HepG2 (cell line): ENCODE results near the gene MST1. TPM values are rescaled to one million over a fixed set of nuclear protein-coding genes. Genes with fewer than 3 reads are reported as not detected.

ENCODE experiments used
- ATAC-seq: fragments of 200-7000 bp; cut with Tn5 transposase; 3 replicates; pipeline ENCODE4 v1.9.1; 2020; ENCODE audit warnings: mild to moderate bottlenecking, moderate library complexity
- BruUV-seq: library from RNA; stranded (reverse); fragments of 400-500 nt; replicated peaks from 2 replicates; lab custom pipeline; 2021; lab: Mats Ljungman, UMichigan
- CTCF ChIA-PET: fragments of 300-600 bp; formaldehyde crosslinking; extraction: SDS; loops from one replicate; lab custom pipeline; 2021; ENCODE audit warnings: low total read pairs, inconsistent platforms, low intra/inter-chr PET ratio; lab: Yijun Ruan, JAX
- POLR2A ChIA-PET: fragments of 350-600 bp; sonication (Branson Sonifier 250); formaldehyde crosslinking; loops from one replicate; lab custom pipeline; 2020; ENCODE audit warnings: antibody characterized with exemption, inconsistent platforms; lab: Yijun Ruan, JAX
- DNase-seq: peaks from one replicate; pipeline ENCODE4 v3.0.0-alpha.2; 2015; ENCODE audit warnings: low spot score
- FAIRE-seq: peaks from 3 replicates; lab custom pipeline; 2011; peaks lifted over from hg19 to GRCh38; lab: Jason Lieb, UNC
- H2AFZ ChIP-seq: one replicate; pipeline ENCODE4 v1.6.1; 2011; ENCODE audit warnings: low read length, inconsistent platforms
- H3K27ac ChIP-seq: fragments of 300-600 bp; 3 replicates; pipeline ENCODE4 v1.8.0; 2011; ENCODE audit warnings: mixed run types, mild to moderate bottlenecking, mixed read lengths, low read length, inconsistent platforms; ENCODE audit not compliant: insufficient read depth; ENCODE audit errors: extremely low read length
- H3K27me3 ChIP-seq, 2 experiments: fragments of 200-600 bp in 1 of 2; 2 replicates in 1 of 2; 3 replicates in 1 of 2; pipeline versions ENCODE4 v1.6.0 to v1.8.0; 2011; ENCODE audit warnings: low read length in 2 of 2, mild to moderate bottlenecking in 2 of 2, moderate library complexity in 2 of 2, inconsistent platforms in 1 of 2; ENCODE audit not compliant: insufficient read depth in 2 of 2, control insufficient read depth in 1 of 2
- H3K36me3 ChIP-seq, 2 experiments: fragments of 200-600 bp in 1 of 2; replicated peaks in 1 of 2; 2 replicates in 1 of 2; 3 replicates in 1 of 2; pipeline versions ENCODE4 v1.5.1 to v1.8.0; 2011; ENCODE audit warnings: low read length in 2 of 2, inconsistent platforms in 1 of 2; ENCODE audit not compliant: insufficient read depth in 2 of 2, control insufficient read depth in 1 of 2
- H3K4me1 ChIP-seq: 2 replicates; pipeline ENCODE4 v1.5.1; 2012; ENCODE audit warnings: low read length, inconsistent platforms; ENCODE audit not compliant: insufficient read depth
- H3K4me2 ChIP-seq: 2 replicates; pipeline ENCODE4 v1.6.0; 2011; ENCODE audit warnings: low read depth, low read length, inconsistent platforms
- H3K4me3 ChIP-seq, 3 experiments: fragments of 200-600 bp in 1 of 3; sonication (generic), shearing (Covaris generic) in 1 of 3; replicated peaks in 1 of 3; 2 replicates each; pipeline ENCODE4 v1.5.1; 2011 to 2016; ENCODE audit warnings: low read length in 3 of 3, inconsistent platforms in 2 of 3, low read depth in 2 of 3, mild to moderate bottlenecking in 2 of 3, control low read depth in 1 of 3, mixed read lengths in 1 of 3; ENCODE audit not compliant: insufficient read depth in 1 of 3
- H3K79me2 ChIP-seq: one replicate; pipeline ENCODE4 v1.6.1; 2011; ENCODE audit warnings: low read length, inconsistent platforms; ENCODE audit not compliant: insufficient read depth
- H3K9ac ChIP-seq: 2 replicates; pipeline ENCODE4 v1.6.0; 2011; ENCODE audit warnings: mild to moderate bottlenecking, low read depth, low read length, inconsistent platforms; ENCODE audit not compliant: insufficient read depth
- H3K9me3 ChIP-seq: 2 replicates; pipeline ENCODE4 v1.5.1; 2012; ENCODE audit warnings: mild to moderate bottlenecking, low read length
- H4K20me1 ChIP-seq: 2 replicates; pipeline ENCODE4 v1.6.0; 2011; ENCODE audit warnings: inconsistent platforms, mild to moderate bottlenecking, low read length, moderate library complexity; ENCODE audit not compliant: insufficient read depth
- ZFX ChIP-seq: sonication (generic); formaldehyde crosslinking; IDR thresholded peaks from 2 replicates; pipeline ENCODE4 v1.4.0; 2020; ENCODE audit warnings: mild to moderate bottlenecking, low read depth, missing genetic modification reagents, moderate library complexity
- ZNF512 ChIP-seq: sonication (generic); formaldehyde crosslinking; IDR thresholded peaks from 2 replicates; pipeline ENCODE4 v1.4.0; 2020; ENCODE audit warnings: mild to moderate bottlenecking, missing genetic modification reagents
- ZNF646 ChIP-seq: sonication (generic); formaldehyde crosslinking; IDR thresholded peaks from 2 replicates; pipeline ENCODE4 v1.9.0; 2021; ENCODE audit warnings: mild to moderate bottlenecking, missing genetic modification reagents
- WGBS: methylation state at CpG from one replicate; pipeline ENCODE4 v1.1.6; 2017; ENCODE audit warnings: low lambda C conversion rate; 5-methylcytosine and 5-hydroxymethylcytosine counted together
- in situ Hi-C: cut with HindIII; loops from 2 replicates; pipeline ENCODE4 v1.10.0; 2017; ENCODE audit warnings: low pct_unique_long_range_greater_than_20kb; ENCODE audit not compliant: extremely low pct_ligation_motif_present
- intact Hi-C: fragments of 100-400 bp; cut with micrococcal nuclease; formaldehyde crosslinking; loops from one replicate; pipeline ENCODE4 v1.10.0; 2022; ENCODE audit not compliant: unreplicated experiment
- polyA plus RNA-seq, 8 experiments: library from polyadenylated mRNA; depleted of rRNA in 3 of 8; stranded (reverse) in 7 of 8; unstranded in 1 of 8; fragments of >200 nt; fragmentation: Illumina TruSeq in 4 of 8; extraction: Trizol in 4 of 8; gene quantifications; 2 replicates each; pipeline versions ENCODE4 v1.2.1 to v1.2.3, GENCODE V29; 2011 to 2016; ENCODE audit warnings: low read depth in 4 of 8, missing spikeins in 1 of 8, mixed read lengths in 1 of 8; ENCODE audit not compliant: insufficient read depth in 1 of 8
- total RNA-seq, 5 experiments: library from RNA; depleted of rRNA; stranded (reverse); fragments of >200 nt; fragmentation: Illumina TruSeq; extraction: Trizol; gene quantifications; 2 replicates each; pipeline ENCODE4 v1.2.3, GENCODE V29; 2016; ENCODE audit warnings: low read depth in 1 of 5

Gene MST1
- total and polyA plus RNA-seq, 2 of the 13 experiments (the other 11 are each of a cell fraction or from before 2014, with no cell fraction given) = 189 to 452 TPM

GRCh38 chr3:49670940-49671290 is 18.4 kb downstream of the MST1 start (continued):
- TF ChIP-seq ZNF646 (CRISPR knock-in tag) (0 out of 2 replicates have a peak, but pooled peaks have one; percentile 58), ZFX (CRISPR knock-in tag) (0 out of 2 replicates have a peak, but pooled peaks have one; percentile 13)
- TF ChIP-seq, all 625 proteins: peak for 14

- DNase-seq (no peak), FAIRE-seq (no peak), ATAC-seq (no peak)
- no peak overlapping the region for H2AFZ ChIP-seq
- H4K20me1 ChIP-seq = no peaks in the 10 kb centered on the region
- H3K27ac ChIP-seq = peak overlapping the region; percentile 45
- H3K36me3 ChIP-seq = no peaks in the 10 kb centered on the region
- H3K27me3 ChIP-seq = no peaks in the 10 kb centered on the region
- H3K9me3 ChIP-seq = no peaks in the 10 kb centered on the region
- BruUV-seq = no TSS peak
- 87% methylated on average over 3 of the region's 3 CpGs for WGBS
- intact Hi-C loops = loop anchor here (5.0 kb wide), 1 partner anchor 82 kb away; no protein-coding TSS in a partner anchor
- H3K79me2 ChIP-seq = no peaks in the 10 kb centered on the region
- H3K4me2 ChIP-seq = no peak overlapping the region
- no peak overlapping the region for H3K9ac ChIP-seq
- in situ Hi-C loops = no loop called here
- no peak for TF ChIP-seq ZNF512 (CRISPR knock-in tag)
- H3K4me1 ChIP-seq = peaks cover 89% of the 10 kb centered on the region
- POLR2A ChIA-PET = interaction anchor here (0.8 to 2.0 kb wide), 3 partner anchors 115 to 132 kb away, joined by 5 to 28 read pairs (median 5); partner anchors contain the start of gene BSN
- H3K4me3 ChIP-seq = no peak overlapping the region
- CTCF ChIA-PET = interaction anchor here (0.8 kb wide), 1 partner anchor 130 kb away, joined by 4 read pairs; no protein-coding TSS in a partner anchor
These were observed 19.9 kb downstream of the MST1 start for GRCh38 chr3:49669352-49669751.
